ENCODE results near the gene KRT28.

KRT28 gene, protein sequence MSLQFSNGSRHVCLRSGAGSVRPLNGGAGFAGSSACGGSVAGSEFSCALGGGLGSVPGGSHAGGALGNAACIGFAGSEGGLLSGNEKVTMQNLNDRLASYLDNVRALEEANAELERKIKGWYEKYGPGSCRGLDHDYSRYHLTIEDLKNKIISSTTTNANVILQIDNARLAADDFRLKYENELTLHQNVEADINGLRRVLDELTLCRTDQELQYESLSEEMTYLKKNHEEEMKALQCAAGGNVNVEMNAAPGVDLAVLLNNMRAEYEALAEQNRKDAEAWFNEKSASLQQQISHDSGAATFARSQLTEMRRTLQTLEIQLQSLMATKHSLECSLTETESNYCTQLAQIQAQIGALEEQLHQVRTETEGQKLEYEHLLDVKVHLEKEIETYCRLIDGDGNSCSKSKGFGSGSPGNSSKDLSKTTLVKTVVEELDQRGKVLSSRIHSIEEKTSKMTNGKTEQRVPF

DNA sequence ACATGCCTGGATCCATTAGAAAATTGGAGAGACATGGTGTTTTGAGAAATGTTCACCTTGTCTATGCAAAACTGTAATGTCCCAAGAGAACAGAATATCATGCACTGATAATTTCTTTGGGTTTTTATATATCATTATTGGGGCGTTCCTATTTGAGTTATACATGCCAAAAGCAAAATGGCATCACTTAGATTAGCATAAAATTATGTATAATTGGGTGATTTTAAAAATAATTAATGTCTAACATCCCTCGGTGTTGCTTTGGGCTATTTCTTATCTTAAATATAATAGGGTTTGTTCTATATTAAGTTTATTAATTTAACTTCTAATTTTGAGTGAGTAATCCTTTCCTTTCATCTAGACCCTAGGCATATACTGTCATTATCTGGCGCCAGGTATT, at the start of gene KRT28:
KRT28 (minus strand) TSS at position 101 of the 400 bp plus-strand sequence; CDS start at position 35, 66 bp downstream.
- in situ Hi-C loops (cut with HindIII; ENCODE audit: low sequenced_read_pairs): no loop called here

DNA sequence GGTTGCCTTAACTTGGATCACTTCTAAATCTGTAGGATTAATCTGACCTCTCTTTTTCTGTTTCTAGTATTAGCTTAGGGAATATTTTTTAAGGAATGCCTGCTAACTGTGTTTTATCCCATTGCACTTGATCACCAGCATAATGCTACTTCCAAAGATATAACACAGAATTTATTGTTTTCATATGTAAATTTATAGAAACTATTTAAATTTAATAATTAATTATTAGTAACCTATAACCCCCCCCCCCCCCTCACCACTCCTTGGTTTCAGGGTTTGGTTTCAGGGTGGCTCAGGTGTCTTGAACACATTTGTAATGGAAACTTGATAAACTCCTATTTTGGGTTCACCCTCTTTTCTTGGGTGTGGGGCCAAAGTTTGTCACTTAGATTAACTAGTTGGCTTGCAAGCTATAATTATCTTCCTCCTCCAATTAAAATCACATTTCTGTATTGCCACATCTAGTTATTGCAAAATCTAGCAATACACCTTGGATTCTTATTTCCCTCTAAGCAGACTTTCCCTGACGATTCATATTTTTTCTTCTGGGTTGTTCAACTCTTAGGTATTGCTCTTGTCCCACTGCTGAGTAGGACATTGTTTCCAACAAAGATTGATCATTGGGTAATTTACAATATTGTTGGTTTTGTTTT, 49.0 kb upstream of the KRT28 start:
- in situ Hi-C loops (cut with HindIII; ENCODE audit: low sequenced_read_pairs): no loop called here

DNA sequence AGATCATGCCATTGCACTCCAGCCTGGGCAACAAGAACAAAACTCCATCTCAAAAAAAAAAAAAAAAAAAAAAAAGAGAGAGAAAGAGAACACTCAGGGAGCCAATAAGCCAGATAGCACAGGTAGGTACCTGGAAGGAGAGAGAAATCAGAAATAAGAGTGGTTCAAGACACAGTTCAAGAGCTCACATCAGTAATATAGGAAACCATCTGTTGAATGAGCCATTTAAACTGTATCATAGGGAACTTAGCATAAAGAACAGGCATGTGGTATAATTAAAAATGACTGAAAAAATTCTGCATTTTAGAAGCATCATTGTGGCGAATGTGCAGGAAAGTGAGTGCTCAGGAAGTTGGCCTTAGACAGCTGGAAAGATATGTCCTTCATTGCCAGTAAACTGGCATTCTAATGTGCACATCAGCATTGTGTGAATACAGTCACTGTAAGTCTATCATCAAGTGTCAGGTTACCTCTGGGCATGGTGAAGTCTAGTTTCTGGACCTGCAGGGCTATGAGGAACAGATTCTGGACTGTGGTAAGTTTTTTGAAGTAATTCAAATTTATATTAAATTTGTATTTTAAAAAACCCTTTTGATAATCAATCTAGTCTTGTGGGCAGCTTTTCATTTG, 46.9 kb upstream of the KRT28 start:
- in situ Hi-C loops (cut with HindIII; ENCODE audit: low sequenced_read_pairs): no loop called here

DNA sequence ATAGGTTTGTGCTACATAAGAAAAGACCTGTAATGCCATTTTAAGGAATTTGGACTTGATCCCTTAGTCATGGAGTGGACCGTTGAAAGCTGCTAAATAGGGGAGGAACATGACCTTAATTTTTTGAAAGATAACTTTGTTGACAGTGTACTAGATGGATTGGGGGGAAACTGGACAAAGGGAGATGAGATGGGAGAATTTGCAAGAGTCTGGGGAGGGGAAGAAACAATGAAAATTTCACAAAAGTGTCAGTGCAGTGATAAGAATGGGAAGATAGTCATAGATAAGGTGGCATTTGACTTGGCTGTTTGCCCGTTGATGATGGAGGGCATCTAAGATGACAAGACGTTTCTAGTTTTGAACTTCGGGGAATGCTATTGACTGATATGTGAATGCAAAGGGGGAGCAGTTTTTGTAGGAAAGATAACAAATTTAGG, 44.9 kb upstream of the KRT28 start:
- in situ Hi-C loops (cut with HindIII; ENCODE audit: low sequenced_read_pairs): no loop called here

DNA sequence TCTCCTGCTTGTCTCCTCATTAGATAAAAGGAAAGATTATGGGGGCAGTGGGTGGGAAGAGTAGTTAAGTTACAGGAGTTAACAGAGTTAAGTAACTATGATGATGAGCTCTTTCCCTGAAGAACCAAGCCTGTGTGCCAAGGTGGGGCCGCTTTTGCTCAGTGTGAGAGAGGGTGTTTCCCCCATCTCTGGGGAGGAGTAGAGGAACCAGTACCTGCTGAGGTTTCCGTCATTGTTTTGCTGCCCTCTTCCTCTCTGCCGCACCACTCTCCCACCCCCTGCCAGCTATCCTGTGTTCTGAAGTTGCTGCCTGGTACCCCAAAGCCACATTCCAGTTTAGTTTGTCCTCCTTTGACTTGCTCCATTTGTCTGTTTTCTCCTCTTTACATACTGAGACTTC, 43.5 kb upstream of the KRT28 start:
- in situ Hi-C loops (cut with HindIII; ENCODE audit: low sequenced_read_pairs): no loop called here

DNA sequence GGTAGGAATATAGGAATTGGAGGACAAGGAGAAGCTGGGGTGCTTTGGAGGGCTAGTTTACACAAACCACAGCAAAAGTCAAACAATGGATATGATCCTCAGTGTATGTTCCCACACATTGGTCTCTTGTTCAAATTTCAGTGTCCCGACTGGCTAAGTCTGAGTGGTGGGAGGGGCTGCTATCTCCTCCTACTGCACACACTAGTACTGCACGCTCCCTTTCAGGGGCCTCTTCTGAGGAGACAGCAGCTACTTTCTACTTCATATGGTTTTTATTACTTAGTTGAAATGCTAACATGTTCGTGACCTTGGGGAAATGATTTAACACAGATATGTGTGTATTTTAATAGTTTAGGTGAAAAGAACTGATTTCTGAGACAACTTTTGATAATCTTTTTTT, 41.5 kb upstream of the KRT28 start:
- in situ Hi-C loops (cut with HindIII; ENCODE audit: low sequenced_read_pairs): no loop called here

DNA sequence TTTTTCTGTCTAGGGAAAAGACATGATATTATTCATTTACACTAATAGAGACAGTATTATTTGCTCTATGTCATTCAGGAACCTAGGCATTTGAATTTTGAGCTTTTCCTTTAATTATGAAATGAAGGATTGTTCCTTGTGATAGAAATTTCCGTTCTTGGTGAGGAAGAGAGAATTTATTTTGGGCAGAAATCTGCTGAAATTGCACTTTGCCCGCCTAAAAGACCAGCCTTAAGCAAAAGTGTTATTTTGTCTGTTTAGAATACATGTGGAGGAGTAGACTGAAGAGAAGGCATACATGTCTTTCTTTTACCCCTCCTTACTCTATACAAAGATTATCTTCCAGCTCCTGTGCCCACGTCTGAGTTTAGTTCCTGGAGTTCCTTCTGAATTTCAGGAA, 39.4 kb upstream of the KRT28 start:
- in situ Hi-C loops (cut with HindIII; ENCODE audit: low sequenced_read_pairs): no loop called here

DNA sequence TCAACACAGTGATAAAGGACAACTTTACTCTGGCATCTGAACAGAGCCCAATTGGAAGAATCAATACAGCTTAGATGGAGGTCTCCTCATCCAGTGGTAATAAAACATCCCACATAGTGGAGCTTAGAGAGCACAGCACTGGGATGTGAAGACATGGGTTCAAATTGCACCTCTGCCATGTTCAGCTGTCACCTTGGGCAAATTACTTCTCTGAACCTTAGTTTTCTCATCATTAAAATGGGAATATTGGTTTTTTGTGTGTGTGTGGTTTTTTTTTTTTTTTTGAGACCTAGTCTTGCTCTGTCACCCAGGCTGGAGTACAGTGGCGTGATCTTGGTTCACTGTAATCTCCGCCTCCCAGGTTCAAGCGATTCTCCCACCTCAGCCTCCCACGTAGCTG, 36.3 kb upstream of the KRT28 start:
- in situ Hi-C loops (cut with HindIII; ENCODE audit: low sequenced_read_pairs): no loop called here

DNA sequence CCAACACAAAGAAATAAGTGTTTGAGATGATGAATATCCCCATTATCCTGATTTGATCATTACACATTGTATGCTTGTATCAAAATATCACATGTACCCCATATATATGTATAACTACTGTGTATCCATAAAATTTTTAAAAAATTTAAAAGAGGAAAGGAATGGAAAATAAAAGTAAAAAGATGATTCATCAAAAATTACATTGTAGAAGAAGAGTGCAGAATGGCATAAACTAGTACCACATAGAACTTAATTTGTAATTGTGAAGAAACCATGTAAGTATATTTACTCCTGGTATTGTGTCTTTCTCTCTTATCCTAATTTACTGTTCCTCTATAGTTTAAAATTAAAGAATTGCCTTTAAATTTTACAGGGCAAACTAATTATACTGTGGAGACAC, 34.1 kb upstream of the KRT28 start:
- in situ Hi-C loops (cut with HindIII; ENCODE audit: low sequenced_read_pairs): no loop called here

DNA sequence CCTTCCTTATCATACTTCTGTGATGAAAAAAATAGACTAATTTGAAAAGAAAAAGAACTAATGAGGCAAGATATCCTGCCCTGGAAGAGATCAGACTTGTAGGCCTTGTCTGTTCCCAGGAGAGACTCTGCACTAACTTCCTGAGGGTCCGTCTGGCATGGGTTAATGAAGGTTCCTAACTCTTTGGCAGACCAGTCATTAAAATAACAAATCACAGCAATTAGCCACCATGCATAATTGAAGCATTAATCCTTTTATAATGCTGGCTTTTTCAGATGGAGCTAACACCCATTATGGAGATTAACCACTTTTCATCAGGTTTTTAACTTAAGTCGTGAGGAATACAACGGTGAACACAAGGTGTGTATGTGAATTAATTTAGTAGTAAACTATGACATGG, 33.1 kb upstream of the KRT28 start:
- in situ Hi-C loops (cut with HindIII; ENCODE audit: low sequenced_read_pairs): no loop called here

DNA sequence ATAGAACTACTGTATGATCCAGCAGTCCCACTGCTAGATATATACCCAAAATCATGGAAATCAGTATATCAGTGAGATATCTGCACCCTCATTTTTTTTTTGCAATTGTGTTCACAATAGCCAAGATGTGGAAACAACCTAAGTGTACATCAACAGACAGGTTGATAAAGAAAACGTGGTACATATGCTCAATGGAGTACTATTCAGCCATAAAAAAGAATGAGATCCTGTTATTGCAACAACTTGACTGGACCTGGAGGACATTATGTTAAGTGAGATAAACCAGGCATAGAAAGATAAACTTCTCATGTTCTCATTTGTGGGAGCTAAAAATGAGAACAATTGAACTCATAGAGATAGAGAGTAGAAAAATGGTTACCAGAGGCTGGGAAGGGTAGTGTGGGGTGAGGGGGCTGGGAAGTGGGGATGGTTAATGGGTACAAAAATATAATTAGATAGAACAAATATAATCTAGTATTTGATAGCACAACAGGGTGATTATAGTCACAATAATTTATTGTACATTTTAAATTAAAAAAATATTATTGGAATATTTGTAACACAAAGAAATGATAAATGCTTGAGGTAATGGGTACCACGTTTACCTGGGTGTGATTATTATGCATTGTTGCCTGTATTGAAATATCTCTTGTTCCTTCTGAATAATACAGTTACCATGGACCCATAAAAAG, 30.5 kb upstream of the KRT28 start:
- in situ Hi-C loops (cut with HindIII; ENCODE audit: low sequenced_read_pairs): no loop called here

DNA sequence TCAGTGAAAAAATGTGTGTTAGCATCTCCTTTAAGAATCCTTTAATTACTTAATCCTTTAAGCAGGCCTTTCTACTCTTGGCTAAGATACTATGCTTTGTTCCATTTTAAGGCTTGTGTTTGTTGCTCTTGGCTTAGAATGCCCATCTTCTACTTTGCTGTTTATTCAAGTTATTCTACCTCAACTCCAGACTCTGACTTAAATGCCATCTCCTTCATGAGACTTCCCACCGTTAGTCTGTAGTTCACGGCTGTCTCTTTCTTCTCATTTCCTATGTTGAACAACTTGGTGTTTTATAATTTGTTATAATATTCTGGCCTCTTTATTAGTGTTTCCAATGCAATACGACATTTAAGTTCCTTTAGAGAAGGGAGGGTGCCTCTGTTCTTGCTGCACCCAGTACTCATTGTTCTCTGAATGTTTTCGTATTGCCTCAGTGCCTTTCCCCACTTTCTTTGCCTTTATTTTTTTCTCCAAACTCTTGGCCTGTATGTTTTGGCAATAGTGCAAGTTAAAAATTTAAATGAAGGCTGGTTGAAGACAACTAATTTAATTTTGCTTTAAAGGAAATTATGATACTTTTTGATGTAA, 28.8 kb upstream of the KRT28 start:
- in situ Hi-C loops (cut with HindIII; ENCODE audit: low sequenced_read_pairs): no loop called here

DNA sequence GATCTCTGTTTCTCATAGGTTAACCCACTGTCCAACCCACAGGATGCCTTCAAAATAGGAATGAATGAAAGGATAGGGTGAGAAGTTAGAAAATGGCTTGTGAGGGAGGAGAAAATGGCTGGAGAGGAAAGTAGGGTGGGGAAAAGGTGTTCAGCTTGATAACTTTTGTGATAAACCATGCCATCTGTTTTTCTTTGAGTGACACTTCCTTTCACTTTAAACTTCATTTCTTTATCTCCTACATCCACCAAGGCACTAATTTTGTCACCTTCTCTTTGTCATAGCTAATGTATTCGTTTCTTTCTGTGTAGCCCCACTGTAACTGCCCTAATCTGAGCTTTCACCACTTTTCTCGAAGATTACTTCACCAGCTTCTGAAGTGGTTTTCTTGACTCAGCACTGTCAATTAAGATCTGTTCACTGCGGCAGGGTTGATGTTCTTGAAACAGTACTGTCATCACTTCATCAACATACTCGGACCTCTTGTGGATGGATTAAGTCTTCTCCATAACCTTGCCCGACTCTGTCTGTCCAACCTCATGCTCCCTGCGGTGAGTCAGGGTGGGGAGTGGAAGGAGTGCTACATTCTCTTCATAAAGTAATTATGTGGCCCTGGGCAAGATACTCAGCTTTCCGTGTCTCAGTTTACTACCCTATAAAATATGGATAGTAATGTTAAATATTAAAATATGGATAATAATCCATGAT, 28.1 kb upstream of the KRT28 start:
- in situ Hi-C loops (cut with HindIII; ENCODE audit: low sequenced_read_pairs): no loop called here

DNA sequence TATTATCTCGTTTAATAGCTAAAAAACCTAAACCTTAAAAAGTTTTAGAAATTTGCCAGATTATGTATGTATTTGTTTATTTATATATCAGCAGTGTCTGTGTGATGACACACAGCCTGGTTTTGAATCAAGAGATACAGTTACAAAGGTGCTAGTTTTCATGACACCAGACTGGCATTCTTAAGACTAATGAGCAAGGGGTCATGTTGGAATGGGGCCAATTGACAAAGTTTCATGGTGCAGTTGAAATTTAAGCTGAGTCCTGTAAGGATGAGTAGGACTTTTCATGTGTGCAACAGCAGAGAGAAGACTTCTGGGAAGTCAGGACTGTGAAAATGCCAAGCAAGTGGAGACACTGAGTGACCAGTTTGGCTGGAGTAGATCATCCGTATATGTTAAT, 25.8 kb upstream of the KRT28 start:
- in situ Hi-C loops (cut with HindIII; ENCODE audit: low sequenced_read_pairs): no loop called here

DNA sequence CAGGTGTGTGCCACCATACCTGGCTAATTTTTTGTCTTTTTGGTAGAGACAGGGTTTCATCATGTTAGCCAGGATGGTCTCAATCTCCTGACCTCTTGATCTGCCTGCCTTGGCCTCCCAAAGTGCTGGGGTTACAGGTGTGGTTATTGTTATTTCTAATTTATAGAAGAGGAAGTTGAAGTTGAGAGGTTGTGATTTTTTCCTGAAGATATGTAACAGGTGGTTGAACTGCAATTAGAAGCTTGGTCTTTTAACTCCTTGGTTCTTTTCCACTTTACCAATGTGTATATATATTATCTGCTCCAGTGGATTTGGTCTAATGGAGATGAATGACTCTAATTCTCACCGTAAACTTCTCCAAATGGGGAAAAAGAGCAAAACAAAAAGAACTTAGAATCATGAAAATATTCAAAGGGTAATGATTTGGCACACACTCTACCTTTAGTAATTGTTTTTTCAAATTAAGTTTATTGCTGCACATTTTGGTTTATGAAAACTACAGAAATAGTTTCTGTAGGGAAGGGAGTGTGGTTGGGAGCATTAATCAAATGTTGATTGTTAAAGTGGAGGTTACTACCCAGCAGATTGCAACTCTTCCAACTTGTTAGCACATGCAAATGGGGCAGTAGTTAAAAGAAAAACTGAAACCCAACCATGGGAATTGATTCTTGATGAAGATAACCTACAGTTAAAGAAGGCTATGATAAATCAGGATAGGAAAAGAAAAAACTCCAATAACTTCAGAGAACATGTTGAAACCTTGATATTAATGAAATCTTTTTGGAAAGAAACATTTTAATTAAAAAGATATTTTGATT, 24.5 kb upstream of the KRT28 start:
- in situ Hi-C loops (cut with HindIII; ENCODE audit: low sequenced_read_pairs): no loop called here

DNA sequence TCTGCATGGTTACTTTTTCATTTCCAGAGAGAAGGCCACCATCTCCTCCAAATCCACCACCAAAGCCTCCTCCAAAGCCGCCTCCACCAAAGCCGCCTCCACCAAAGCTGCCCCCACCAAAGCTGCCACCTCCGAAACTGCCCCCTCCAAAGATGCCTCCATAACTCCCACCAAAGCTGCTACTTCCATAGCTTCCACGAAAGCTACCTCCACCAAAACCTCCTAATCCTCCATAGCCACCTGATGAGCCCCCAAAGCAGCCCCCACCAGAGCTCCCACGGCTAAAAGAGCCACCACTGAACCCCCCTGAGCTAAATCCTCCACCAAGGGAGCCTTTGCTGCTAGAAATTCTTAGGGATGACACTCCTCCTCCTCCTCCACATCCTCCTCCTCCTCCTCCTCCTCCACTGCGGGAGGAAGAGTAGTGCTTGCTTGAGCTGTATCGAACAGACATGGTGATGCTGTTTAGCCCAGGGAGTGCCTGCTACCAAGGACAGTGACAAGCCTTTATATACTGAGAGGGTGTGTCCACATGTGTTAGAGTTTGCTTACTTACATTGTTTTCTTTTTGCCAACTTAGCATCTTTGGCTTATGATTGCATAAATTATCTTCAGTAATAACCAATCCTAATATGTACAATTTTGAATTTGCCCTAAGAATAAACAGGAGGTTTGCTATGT, 22.5 kb upstream of the KRT28 start, which contains the start of gene KRT10:
KRT10 (minus strand) TSS at position 483 of the 681 bp plus-strand sequence; CDS start at position 454, 29 bp downstream.
- in situ Hi-C loops (cut with HindIII; ENCODE audit: low sequenced_read_pairs): no loop called here

DNA sequence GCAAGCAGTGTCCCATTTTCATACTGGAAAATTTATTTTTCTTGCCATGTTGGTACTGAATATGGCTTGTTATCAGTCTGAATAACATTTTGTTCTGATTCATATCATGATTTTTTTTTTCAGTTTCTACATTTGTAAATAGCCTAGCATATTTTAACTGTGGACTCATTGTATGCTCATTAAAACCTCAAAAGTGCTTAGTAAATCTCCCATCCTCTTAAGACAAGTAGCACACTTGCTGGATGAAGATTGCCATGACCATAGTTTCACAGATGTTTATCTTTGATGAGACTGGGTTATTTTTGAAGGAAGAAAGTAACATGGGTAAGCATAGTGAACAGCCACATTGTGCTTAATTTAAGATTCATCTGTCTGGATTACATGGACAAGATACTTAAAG, 21.8 kb upstream of the KRT28 start:
- in situ Hi-C loops (cut with HindIII; ENCODE audit: low sequenced_read_pairs): no loop called here

DNA sequence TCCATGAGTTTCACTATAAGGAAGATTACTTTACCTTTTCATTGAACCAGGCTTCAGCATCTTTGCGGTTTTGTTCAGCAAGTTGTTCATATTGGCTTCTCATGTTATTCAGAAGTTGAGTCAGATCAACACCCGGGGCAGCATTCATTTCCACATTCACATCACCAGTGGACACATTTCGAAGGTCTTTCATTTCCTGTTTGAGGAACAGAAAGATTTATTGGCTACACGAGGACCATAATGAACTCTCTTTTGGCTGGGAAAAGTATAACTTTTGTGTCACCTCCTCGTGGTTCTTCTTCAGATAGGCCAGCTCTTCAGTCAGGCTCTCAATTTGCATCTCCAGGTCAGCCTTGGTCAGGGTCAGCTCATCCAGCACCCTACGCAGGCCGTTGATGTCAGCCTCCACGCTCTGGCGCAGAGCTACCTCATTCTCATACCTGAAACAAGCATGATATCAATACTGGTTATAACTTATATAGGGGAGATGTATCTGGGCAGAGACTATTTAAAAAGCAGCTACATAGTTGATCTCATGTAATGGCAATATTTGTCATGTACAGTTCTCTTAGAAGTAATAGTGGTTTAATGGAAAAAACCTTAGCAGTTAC, 20.6 kb upstream of the KRT28 start:
- in situ Hi-C loops (cut with HindIII; ENCODE audit: low sequenced_read_pairs): no loop called here

Measured in DLD1 (cell line).